ENCODE results near the gene TGM6.

TGM6 gene

GRCh38 chr20:2380601-2381000, at the start of gene TGM6:
TGM6 (plus strand) TSS chr20:2380901; CDS start chr20:2380969, 68 bp downstream.
- DNase-seq (ENCODE audit: low read depth), result no peak
- no peak within 1 kb of the TSS for H3K4me3 ChIP-seq (ENCODE audit: control insufficient read depth, low read depth, low read length)
- no peak for TF ChIP-seq CTCF (conservative IDR thresholded peaks at IDR 0.05; ENCODE audit: control insufficient read depth, insufficient read depth, low read depth, low read length)

- no peak overlapping the region for H3K4me3 ChIP-seq (ENCODE audit: control insufficient read depth, low read depth, low read length)
- no peak for TF ChIP-seq CTCF (conservative IDR thresholded peaks at IDR 0.05; ENCODE audit: control insufficient read depth, insufficient read depth, low read depth, low read length)
- no peak for DNase-seq (ENCODE audit: low read depth)
Observed at GRCh38 chr20:2331106-2331505, 49.6 kb upstream of the TGM6 start.

- no peak for TF ChIP-seq CTCF (conservative IDR thresholded peaks at IDR 0.05; ENCODE audit: control insufficient read depth, insufficient read depth, low read depth, low read length)
- DNase-seq (ENCODE audit: low read depth), result no peak
- no peak overlapping the region for H3K4me3 ChIP-seq (ENCODE audit: control insufficient read depth, low read depth, low read length)
Observed at GRCh38 chr20:2331901-2332565, 48.7 kb upstream of the TGM6 start.

GRCh38 chr20:2332711-2333110, 48.0 kb upstream of the TGM6 start:
- no peak overlapping the region for H3K4me3 ChIP-seq (ENCODE audit: control insufficient read depth, low read depth, low read length)
- DNase-seq (ENCODE audit: low read depth), result no peak
- no peak for TF ChIP-seq CTCF (conservative IDR thresholded peaks at IDR 0.05; ENCODE audit: control insufficient read depth, insufficient read depth, low read depth, low read length)

- no peak overlapping the region for H3K4me3 ChIP-seq (ENCODE audit: control insufficient read depth, low read depth, low read length)
- DNase-seq (ENCODE audit: low read depth), result no peak
- no peak for TF ChIP-seq CTCF (conservative IDR thresholded peaks at IDR 0.05; ENCODE audit: control insufficient read depth, insufficient read depth, low read depth, low read length)
Observed at GRCh38 chr20:2333821-2334220, 46.9 kb upstream of the TGM6 start.

- DNase-seq (ENCODE audit: low read depth), result no peak
- TF ChIP-seq CTCF (conservative IDR thresholded peaks at IDR 0.05; ENCODE audit: control insufficient read depth, insufficient read depth, low read depth, low read length), result no peak
- no peak overlapping the region for H3K4me3 ChIP-seq (ENCODE audit: control insufficient read depth, low read depth, low read length)
Observed at GRCh38 chr20:2335096-2335870, 45.4 kb upstream of the TGM6 start.

All from fibroblast of mammary gland (primary cell).